Activated B cell treated with CpG ODN at 0.5 μM for 24 hours (primary cell): ENCODE results near the gene CUX1. TPM values are rescaled to one million over a fixed set of nuclear protein-coding genes. Genes with fewer than 3 reads are reported as not detected.
"Not testable (repeated sequence)": the region's sequence is repeated elsewhere in the genome, so short reads cannot be mapped to it uniquely, and the experiment has no call there.

Source experiments
- ATAC-seq: fragments of 200-7000 bp; cut with Tn5 transposase; one replicate; pipeline ENCODE4 v1.10.0; 2021; ENCODE audit warnings: low read depth, mild to moderate bottlenecking, moderate library complexity
- CTCF ChIA-PET: fragments of 350-600 bp; sonication (Branson Sonifier 250); formaldehyde crosslinking; loops from one replicate; lab custom pipeline; 2021; ENCODE audit warnings: antibody characterized with exemption; lab: Charles Lee
- POLR2A ChIA-PET: fragments of 350-600 bp; sonication (Branson Sonifier 250); formaldehyde crosslinking; loops from one replicate; lab custom pipeline; 2021; ENCODE audit warnings: antibody characterized with exemption; lab: Charles Lee
- DNase-seq: peaks from one replicate; pipeline ENCODE4 v3.0.0; 2022
- H3K27ac Mint-ChIP-seq: one replicate; pipeline ENCODE4 v1.8.0; 2020; ENCODE audit warnings: mixed read lengths
- H3K27me3 Mint-ChIP-seq: one replicate; pipeline ENCODE4 v1.8.0; 2021; ENCODE audit warnings: mixed read lengths
- H3K36me3 Mint-ChIP-seq: one replicate; pipeline ENCODE4 v1.8.0; 2021; ENCODE audit warnings: low read depth, mixed read lengths
- H3K4me1 Mint-ChIP-seq: one replicate; pipeline ENCODE4 v1.8.0; 2021; ENCODE audit warnings: mixed read lengths
- H3K4me3 Mint-ChIP-seq: one replicate; pipeline ENCODE4 v1.8.0; 2020; ENCODE audit warnings: mild to moderate bottlenecking, mixed read lengths
- H3K9me3 Mint-ChIP-seq: one replicate; pipeline ENCODE4 v1.8.0; 2020; ENCODE audit warnings: mixed read lengths
- intact Hi-C: fragments of 100-400 bp; cut with micrococcal nuclease; formaldehyde crosslinking; loops from one replicate; pipeline ENCODE4 v1.15.1; 2024
- total RNA-seq: library from RNA; stranded (reverse); gene quantifications from 2 replicates; pipeline ENCODE4 v1.2.3, GENCODE V29; 2022
- TF ChIP-seq, protein P1 (sequence below): fragments of 200-600 bp; IDR thresholded peaks from one replicate; pipeline ENCODE4 v1.8.0; 2022; ENCODE audit warnings: antibody characterized with exemption, mild to moderate bottlenecking

The CUX1 gene
- total RNA-seq, 1 donor from 2014 or later, result 61.7 TPM

DNA sequence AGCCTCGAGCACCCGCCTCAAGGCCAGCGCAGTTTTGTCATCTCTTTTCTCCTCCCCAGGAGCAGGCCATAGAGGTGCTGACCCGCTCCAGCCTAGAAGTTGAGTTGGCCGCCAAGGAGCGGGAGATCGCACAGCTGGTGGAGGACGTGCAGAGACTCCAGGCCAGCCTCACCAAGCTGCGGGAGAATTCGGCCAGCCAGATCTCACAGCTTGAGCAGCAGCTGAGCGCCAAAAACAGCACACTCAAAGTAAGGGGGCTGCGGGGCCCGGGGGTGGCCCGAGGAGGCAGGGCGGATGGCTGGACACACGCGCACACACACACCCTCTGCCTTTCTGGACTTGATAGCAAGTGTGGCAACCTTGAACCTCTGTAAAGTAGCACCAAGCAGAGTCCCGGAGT lies 361.0 kb downstream of the CUX1 start:
- ChIA-PET POLR2A (no interaction called here), CTCF (no interaction called here)
- intact Hi-C loops, result no loop called here
- Mint-ChIP-seq H3K9me3 (no peaks in the 10 kb centered on the region), H3K4me1 (no peaks in the 10 kb centered on the region), H3K27ac (no peak overlapping the region), H3K36me3 (peaks cover 67% of the 10 kb centered on the region), H3K4me3 (no peak overlapping the region), H3K27me3 (no peaks in the 10 kb centered on the region)
- ATAC-seq (no peak), DNase-seq (no peak)
- TF ChIP-seq, protein P1, sequence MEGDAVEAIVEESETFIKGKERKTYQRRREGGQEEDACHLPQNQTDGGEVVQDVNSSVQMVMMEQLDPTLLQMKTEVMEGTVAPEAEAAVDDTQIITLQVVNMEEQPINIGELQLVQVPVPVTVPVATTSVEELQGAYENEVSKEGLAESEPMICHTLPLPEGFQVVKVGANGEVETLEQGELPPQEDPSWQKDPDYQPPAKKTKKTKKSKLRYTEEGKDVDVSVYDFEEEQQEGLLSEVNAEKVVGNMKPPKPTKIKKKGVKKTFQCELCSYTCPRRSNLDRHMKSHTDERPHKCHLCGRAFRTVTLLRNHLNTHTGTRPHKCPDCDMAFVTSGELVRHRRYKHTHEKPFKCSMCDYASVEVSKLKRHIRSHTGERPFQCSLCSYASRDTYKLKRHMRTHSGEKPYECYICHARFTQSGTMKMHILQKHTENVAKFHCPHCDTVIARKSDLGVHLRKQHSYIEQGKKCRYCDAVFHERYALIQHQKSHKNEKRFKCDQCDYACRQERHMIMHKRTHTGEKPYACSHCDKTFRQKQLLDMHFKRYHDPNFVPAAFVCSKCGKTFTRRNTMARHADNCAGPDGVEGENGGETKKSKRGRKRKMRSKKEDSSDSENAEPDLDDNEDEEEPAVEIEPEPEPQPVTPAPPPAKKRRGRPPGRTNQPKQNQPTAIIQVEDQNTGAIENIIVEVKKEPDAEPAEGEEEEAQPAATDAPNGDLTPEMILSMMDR, result no peak

DNA sequence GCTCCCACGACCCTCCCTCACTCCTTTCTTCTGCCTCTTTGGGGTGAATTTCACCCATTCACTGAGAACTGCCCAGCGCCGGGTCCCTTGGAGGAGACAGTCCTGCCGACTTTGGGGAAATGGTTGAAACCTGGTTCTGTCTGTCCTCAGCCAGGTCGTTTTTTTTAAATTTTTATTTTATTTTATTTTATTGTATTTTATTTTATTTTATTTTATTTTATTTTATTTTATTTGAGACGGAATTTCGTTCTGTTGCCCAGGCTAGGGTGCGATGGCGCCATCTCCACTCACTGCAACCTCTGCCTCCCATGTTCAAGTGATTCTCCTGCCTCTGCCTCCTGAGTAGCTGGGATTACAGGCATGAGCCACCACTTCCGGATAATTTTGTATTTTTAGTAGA lies 363.3 kb downstream of the CUX1 start:
- H3K27me3 Mint-ChIP-seq, result no peaks in the 10 kb centered on the region
- no peaks in the 10 kb centered on the region for H3K9me3 Mint-ChIP-seq
- TF ChIP-seq, protein P1, result no peak
- ChIA-PET CTCF (no interaction called here), POLR2A (no interaction called here)
- no peak overlapping the region for H3K4me3 Mint-ChIP-seq
- peaks cover 64% of the 10 kb centered on the region for H3K36me3 Mint-ChIP-seq
- intact Hi-C loops, result no loop called here
- no peaks in the 10 kb centered on the region for H3K4me1 Mint-ChIP-seq
- no peak overlapping the region for H3K27ac Mint-ChIP-seq
- ATAC-seq, result no peak
- no peak for DNase-seq

DNA sequence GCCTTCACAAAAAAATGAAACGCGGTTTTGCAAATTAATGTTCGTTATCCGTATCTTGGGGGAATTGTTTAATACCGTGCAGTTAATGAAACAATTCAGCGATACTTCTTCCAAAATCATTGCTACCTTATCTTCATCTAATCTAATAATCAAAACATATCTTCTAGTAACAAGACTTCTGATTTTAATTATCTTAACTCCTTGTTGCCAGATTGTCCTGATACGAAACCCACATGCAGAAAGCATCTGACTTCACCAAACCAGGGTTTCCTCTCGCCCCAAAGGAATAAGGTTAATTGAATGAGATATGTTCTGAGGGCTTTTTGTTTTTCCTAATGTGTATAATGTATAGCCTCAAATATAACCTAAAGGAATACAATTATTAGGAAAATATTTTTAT lies 364.1 kb downstream of the CUX1 start:
- H3K27ac Mint-ChIP-seq, result no peak overlapping the region
- peaks cover 65% of the 10 kb centered on the region for H3K36me3 Mint-ChIP-seq
- no peak overlapping the region for H3K4me3 Mint-ChIP-seq
- ChIA-PET POLR2A (interaction anchor here (0.6 kb wide), 1 partner anchor 42 kb away, joined by 8 read pairs; no protein-coding TSS in a partner anchor), CTCF (no interaction called here)
- H3K9me3 Mint-ChIP-seq, result no peaks in the 10 kb centered on the region
- no peaks in the 10 kb centered on the region for H3K27me3 Mint-ChIP-seq
- DNase-seq, result no peak
- ATAC-seq, result no peak
- TF ChIP-seq, protein P1, result no peak
- intact Hi-C loops, result no loop called here
- H3K4me1 Mint-ChIP-seq, result no peaks in the 10 kb centered on the region

DNA sequence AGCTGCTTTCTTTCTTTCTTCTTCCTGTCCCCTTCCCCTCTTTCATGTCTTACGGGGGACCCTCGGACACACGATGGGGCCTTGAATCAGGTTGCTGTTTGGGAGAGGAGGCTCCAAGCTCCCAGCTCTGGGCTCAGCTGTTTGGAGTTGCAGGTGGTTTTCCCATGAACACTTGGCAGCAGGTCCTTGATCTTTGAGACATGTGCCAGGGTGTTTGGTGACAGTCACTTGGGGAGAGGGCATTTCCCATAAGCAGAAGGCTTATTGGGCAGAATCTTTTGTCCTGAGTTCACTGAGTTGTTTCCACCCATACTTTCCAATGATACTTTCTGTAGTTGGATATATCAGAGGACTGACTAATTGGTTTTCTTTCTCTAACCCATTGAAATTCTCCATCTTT lies 364.6 kb downstream of the CUX1 start:
- H3K4me3 Mint-ChIP-seq, result no peak overlapping the region
- CTCF ChIA-PET, result no interaction called here
- H3K9me3 Mint-ChIP-seq, result no peaks in the 10 kb centered on the region
- no peak overlapping the region for H3K27ac Mint-ChIP-seq
- no peaks in the 10 kb centered on the region for H3K27me3 Mint-ChIP-seq
- H3K4me1 Mint-ChIP-seq, result no peaks in the 10 kb centered on the region
- ATAC-seq (no peak), DNase-seq (no peak)
- H3K36me3 Mint-ChIP-seq, result peaks cover 66% of the 10 kb centered on the region
- POLR2A ChIA-PET, result interaction anchor here (0.6 kb wide), 1 partner anchor 43 kb away, joined by 8 read pairs; no protein-coding TSS in a partner anchor
- TF ChIP-seq, protein P1, result no peak
- intact Hi-C loops, result no loop called here

DNA sequence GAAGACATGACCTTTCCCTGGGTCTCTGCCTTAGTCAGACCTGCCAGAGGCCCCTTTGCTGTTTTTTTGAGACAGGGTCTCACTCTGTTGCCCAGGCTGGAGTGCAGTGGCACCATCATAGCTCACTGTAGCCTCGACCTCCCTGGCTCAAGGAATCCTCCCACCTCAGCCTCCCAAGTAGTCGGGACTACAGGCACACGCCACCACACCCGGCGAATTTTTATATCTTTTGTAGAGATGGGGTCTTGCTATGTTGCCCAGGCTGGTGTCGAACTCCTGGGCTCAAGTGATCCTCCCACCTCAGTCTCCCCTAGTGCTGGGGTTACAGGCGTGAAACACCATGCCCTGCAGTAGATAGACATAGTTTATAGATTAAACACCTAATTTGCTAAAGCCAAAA lies 366.4 kb downstream of the CUX1 start:
- CTCF ChIA-PET, H3K4me1 Mint-ChIP-seq, DNase-seq, POLR2A ChIA-PET, H3K9me3 Mint-ChIP-seq, H3K27me3 Mint-ChIP-seq, intact Hi-C loops, H3K4me3 Mint-ChIP-seq, H3K27ac Mint-ChIP-seq, ATAC-seq: not testable (repeated sequence)
- peaks cover 57% of the 10 kb centered on the region for H3K36me3 Mint-ChIP-seq

DNA sequence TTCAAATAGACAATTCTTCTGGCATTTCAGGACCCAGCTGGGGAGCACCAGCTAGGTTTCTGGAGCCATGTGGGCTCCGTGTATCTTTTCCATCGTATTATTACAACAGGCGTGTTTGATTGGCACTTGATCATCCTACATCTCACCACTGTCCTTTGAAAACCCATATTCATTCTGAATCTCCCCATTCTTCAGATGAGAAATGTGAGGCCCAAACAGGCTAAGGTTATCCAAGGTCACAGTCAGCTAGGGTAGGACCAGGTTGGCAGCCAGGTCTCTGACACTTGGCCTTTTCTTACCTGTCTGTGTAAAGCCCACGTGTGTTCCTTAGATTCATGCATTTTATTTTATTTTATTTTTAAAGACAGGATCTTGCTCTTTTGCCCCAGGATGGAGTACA lies 366.9 kb downstream of the CUX1 start:
- DNase-seq (no peak), ATAC-seq (no peak)
- POLR2A ChIA-PET, result no interaction called here
- Mint-ChIP-seq H3K4me3 (no peak overlapping the region), H3K4me1 (no peaks in the 10 kb centered on the region), H3K27me3 (no peaks in the 10 kb centered on the region), H3K9me3 (no peaks in the 10 kb centered on the region), H3K27ac (no peak overlapping the region), H3K36me3 (peaks cover 56% of the 10 kb centered on the region)
- intact Hi-C loops, result no loop called here
- CTCF ChIA-PET, result no interaction called here
- TF ChIP-seq, protein P1, result no peak
